ENCODE data around the gene UCP2.
"Not testable (repeated sequence)": the region's sequence is repeated elsewhere in the genome, so short reads cannot be mapped to it uniquely, and the experiment has no call there.

Gene UCP2

DNA sequence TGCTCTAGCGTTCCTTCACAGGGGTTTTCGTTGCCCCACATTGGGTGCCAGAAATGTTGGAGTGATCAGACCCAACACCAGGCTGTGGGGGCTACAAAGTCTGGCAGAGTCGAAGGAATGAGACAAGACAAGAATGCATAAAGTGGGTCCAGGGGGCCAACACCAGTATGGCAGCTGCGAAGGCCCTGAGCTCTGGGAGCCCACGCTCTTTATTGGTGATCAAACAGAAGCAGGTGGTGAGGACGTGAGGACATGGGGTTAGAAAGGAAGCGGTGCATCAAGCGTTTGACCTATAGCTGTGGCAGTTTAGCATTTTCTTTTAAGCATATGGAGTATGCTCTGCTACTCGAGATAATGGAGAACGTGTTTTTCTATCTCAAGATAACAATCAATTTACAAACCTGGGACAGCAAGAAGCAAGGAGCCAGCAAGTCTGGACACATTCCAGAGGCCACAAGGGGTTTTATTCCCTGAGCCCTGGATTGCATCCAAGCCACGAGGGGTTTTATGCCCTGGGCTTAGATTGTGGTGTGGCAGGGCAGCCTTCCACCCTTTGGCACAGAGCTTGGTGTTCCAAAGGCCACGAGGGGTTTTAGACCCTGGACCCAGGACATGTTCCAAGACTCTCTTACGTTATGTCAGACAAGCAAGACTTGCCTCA lies 35.7 kb downstream of the UCP2 start:
- no peak for DNase-seq (ENCODE audit: low read depth in 3 of 3, low spot score in 1 of 3)

DNA sequence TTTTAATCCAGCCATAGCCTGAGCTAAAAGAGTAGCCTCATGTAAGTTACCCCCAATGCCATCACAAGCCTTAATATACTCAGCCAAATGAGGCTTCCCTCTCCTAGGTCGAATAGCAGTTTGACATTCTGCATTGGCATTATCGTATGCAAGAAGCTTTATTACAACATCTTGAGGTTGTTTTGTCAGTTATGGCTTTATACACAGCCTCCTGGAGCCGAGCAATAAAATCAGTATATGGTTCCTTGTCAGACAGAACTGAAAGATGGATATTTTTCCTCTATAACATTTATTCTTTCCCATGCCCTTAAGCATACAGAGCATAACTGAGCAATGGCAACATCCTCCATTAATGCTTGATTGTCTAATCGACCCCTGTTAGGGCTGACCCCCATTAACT lies 37.2 kb downstream of the UCP2 start:
- DNase-seq (ENCODE audit: low read depth in 3 of 3, low spot score in 1 of 3), result no peak

DNA sequence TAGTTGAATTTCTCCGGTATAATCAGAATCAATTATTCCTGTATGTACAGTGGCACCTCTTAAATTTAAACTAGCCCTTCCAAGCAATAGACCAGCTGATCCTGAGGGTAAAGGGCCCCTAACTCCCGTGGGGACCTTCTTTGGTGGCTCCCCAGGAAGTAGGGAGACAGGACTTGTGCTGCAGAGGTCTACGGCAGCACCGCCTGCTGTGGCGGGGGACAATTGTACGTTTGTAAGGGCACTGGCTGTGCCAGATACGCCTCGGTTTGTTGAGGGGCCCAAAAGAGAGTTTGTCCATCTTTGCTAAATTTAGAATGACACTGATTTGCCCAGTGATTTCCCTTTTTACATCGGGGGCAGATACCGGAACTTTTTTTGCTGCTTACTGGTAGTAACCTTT lies 37.7 kb downstream of the UCP2 start:
- DNase-seq (ENCODE audit: low read depth in 3 of 3, low spot score in 1 of 3), result no peak

DNA sequence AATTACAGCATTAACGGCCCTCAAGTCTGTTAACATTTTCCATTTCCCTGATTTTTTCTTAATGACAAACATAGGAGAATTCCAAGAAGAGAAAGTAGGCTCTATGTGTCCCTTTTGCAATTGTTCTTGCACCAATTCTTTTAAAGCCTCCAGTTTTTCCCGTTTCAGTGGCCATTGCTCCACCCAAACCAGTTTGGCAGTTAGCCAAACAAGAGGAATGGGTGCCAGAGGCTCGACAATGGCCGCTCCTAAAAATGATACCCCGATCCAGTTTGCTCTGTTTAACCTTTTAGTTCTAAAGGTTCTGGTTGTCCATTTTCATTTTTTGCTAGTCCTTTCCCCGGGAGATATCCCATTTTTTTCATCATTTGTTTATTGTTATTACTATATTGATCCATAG lies 38.6 kb downstream of the UCP2 start:
- DNase-seq (ENCODE audit: low read depth in 3 of 3, low spot score in 1 of 3), result no peak

DNA sequence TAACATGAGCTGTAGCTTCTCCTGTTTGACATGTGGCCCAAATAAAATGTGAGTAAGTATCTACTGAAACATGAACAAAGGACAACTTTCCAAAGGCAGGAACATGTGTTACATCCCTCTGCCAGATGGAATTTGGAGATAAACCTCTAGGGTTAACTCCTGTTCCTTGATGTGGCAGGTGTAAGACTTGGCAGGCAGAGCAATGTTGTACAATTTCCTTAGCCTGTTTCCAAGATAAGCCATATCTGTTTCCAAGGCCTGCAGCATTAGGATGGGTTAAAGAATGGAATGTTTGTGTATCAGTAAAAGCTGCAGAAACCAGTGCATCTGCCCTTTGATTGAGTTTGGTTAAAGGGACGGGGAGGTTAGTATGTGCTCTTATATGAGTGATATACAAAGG lies 40.6 kb downstream of the UCP2 start:
- no peak for DNase-seq (ENCODE audit: low read depth in 3 of 3, low spot score in 1 of 3)

DNA sequence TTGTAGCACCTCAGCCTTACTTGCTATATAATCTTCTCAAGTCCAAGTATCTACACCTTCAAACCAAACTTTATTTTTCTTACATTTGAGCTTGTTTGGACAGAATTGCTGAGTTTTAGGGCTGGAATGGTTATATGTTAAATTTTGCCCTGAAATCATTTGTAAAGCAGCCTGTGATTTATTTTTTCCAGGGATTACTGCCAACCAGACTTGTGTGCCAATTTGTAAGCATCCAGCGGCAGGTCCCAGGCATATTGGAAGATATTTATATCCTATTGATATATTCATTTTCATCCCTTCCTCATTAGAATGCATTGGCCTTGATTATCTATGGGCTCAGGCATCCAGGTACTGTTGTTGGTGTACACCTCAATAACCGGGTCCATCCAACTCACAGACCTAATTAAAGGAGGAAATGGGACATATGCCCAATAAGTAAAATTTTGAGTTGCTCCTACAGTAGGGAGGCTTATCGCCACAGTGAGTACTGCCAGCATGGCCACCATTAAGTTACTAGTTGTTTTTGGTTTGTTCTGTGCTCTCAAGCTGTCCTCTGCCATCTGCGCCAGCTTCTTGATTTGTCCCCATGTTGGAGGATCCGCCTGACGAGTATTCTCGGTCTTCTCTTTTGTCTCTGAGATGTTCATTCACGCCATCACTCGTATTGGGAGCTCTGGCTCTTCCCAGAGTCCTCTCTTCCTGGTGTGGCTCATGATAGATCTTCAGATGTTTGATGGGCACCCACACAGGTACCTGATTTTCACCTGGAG lies 41.7 kb downstream of the UCP2 start:
- no peak for DNase-seq (ENCODE audit: low read depth in 3 of 3, low spot score in 1 of 3)

DNA sequence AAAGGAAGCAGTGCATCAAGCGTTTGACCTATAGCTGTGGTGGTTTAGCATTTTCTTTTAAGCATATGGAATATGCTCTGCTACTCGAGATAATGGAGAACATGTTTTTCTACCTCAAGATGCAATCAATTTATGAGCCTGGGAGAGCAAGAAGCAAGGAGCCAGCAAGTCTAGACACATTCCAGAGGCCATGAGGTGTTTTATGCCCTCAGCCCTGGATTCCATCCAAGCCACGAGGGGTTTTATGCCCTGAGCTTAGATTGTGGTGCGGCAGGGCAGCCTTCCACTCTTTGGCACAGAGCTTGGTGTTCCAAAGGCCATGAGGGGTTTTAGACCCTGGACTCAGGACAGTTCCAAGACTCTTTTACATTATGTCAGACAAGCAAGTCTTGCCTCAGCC lies 43.5 kb downstream of the UCP2 start:
- no peak for DNase-seq (ENCODE audit: low read depth in 3 of 3, low spot score in 1 of 3)

DNA sequence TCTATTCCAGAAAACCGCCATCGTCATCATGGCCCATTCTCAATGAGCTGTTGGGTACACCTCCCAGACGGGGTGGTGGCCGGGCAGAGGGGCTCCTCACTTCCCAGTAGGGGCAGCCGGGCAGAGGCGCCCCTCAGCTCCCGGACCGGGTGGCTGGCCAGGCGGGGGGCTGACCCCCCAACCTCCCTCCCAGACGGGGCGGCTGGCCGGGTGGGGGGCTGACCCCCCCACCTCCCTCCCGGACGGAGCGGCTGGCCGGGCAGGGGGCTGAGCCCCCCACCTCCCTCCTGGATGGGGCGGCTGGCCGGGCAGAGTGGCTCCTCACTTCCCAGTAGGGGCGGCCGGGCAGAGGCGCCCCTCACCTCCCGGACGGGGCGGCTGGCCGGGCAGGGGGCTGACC lies 46.6 kb downstream of the UCP2 start:
- DNase-seq (ENCODE audit: low read depth in 3 of 3, low spot score in 1 of 3), result not testable (repeated sequence)

DNA sequence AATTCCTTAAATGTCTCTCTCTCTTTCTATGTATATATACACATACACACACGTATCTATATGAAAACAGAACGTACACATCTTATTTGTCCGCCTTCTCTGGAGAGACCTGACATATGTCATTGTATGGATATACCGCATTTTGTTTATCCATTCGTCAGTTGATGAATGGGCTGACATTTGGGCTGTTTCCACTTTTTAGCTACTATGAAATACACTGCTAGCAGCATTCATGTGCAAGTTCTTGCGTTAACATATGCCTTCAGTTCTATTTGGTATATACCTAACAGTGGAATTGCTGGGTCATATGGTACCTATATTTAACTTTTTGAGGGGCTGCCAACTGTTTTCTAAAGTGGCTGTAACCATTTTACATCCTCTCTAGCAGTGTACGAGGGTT lies 49.9 kb downstream of the UCP2 start:
- no peak for DNase-seq (ENCODE audit: low read depth in 3 of 3, low spot score in 1 of 3)

DNA sequence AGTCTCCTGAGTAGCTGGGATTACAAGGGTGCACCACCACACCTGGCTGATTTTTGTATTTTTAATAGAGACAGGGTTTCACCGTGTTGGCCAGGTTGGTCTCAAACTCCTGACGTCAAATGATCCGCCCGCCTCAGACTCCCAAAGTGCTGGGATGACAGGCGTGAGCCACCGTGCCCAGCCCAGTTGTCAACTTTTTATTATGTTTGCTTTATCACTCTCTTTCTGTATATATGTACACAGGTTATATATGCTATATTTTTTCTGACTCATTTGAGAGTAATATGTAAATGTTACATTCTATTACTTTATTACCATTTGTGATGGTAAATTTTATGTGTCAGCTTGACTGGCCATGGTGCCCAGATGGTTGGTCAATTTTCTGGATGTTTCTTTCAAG lies 50.7 kb downstream of the UCP2 start:
- no peak for DNase-seq (ENCODE audit: low read depth in 3 of 3, low spot score in 1 of 3)

DNA sequence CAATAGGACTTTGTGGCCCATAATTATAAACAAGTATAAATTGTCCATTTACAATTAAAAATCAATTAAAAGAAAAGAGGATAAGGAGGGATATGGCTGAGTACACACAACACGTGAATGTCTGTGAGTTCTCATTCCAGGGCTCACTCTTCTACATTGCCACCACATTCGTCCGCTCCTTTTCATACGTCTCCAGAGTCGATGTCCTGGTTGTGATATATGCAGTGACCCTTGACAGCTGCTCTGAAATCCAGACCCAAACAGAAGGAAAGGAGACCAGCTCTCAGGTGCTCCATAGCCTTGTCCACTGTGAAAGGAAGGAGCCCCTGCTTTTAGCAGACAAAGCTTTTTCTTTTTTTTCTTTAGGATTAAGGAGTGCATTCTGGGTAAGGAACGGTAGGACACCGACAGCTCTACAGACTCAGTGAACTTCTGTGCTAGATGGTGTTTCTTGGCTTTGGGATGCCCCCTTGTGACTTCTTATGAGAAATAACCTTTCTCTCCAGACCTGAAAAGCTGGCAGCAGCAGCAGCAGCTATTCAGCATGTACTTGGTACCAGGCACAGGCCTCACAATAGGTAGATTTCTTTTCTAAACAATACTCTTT lies 51.5 kb downstream of the UCP2 start:
- DNase-seq (ENCODE audit: low read depth in 3 of 3, low spot score in 1 of 3), result no peak

DNA sequence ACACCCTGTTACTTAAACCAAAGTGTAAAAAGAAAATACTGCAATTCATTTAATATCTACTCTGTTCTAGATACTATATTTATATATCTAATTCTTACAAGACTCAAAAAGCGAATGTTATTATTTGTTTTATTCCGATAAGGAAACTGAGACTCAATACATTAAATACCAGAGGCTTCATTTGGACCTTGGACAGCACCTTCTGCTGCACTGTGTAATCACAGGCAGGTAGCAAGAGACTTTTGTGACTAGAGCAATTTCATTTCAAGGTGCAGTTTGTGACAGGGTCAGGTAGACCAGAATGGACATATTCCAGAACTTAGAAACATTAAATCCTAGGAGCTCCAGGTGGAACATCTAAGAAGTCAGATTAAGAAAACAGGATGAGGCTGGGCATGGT lies 53.3 kb downstream of the UCP2 start:
- no peak for DNase-seq (ENCODE audit: low read depth in 3 of 3, low spot score in 1 of 3)
